B cell (primary cell): Measurements from ENCODE around the gene ARHGAP45. TPM values are rescaled to one million over a fixed set of nuclear protein-coding genes. Genes with fewer than 3 reads are reported as not detected.

Experiments
- ATAC-seq: fragments of 200-7000 bp; cut with Tn5 transposase; one replicate; pipeline ENCODE4 v1.10.0; 2021; ENCODE audit warnings: low read depth, mild to moderate bottlenecking, moderate number of reproducible peaks, moderate library complexity
- CTCF ChIA-PET: fragments of 350-600 bp; sonication (Branson Sonifier 250); formaldehyde crosslinking; loops from one replicate; lab custom pipeline; 2021; ENCODE audit warnings: antibody characterized with exemption, inconsistent platforms; lab: Charles Lee
- POLR2A ChIA-PET: fragments of 350-600 bp; sonication (Branson Sonifier 250); formaldehyde crosslinking; loops from one replicate; lab custom pipeline; 2021; ENCODE audit warnings: antibody characterized with exemption; lab: Charles Lee
- DNase-seq: peaks from one replicate; pipeline ENCODE4 v3.0.0; 2013
- H2AFZ ChIP-seq: 2 replicates; pipeline ENCODE4 v1.6.1; 2012; ENCODE audit warnings: mild to moderate bottlenecking, low read depth, low read length; ENCODE audit not compliant: insufficient read depth, poor library complexity, severe bottlenecking
- H3K27ac ChIP-seq, 2 donors: 1 replicate in 1 of 2; 2 replicates in 1 of 2; pipeline ENCODE4 v1.5.1; 2012 to 2013; ENCODE audit warnings: low read length in 2 of 2, mild to moderate bottlenecking in 2 of 2, moderate library complexity in 1 of 2
- H3K27me3 ChIP-seq, 4 experiments: fragments of 200-600 bp in 1 of 4; sonication (generic) in 1 of 4; replicated peaks in 1 of 4; 1 replicate in 2 of 4; 2 replicates in 2 of 4; pipeline versions ENCODE4 v1.6.1 to v1.7.0; 2013 to 2016; ENCODE audit warnings: low read length in 3 of 4, mild to moderate bottlenecking in 2 of 4, mixed read lengths in 1 of 4, moderate library complexity in 1 of 4; ENCODE audit not compliant: insufficient read depth in 4 of 4, control insufficient read depth in 3 of 4; ENCODE audit errors: control extremely low read depth in 1 of 4
- H3K36me3 ChIP-seq, 2 experiments: replicated peaks in 1 of 2; 1 replicate in 1 of 2; 2 replicates in 1 of 2; pipeline versions ENCODE4 v1.6.1 to v1.7.1; 2013; ENCODE audit warnings: low read length in 1 of 2; ENCODE audit not compliant: insufficient read depth in 2 of 2, control insufficient read depth in 1 of 2; ENCODE audit errors: control extremely low read depth in 1 of 2, extremely low read depth in 1 of 2
- H3K4me1 ChIP-seq, 2 donors: fragments of 200-600 bp in 1 of 2; sonication (generic) in 1 of 2; 1 replicate in 1 of 2; 2 replicates in 1 of 2; pipeline versions ENCODE4 v1.5.1 to v1.6.1; 2013 to 2017; ENCODE audit warnings: low read length in 2 of 2; ENCODE audit not compliant: control insufficient read depth in 2 of 2, insufficient read depth in 2 of 2
- H3K4me2 ChIP-seq: replicated peaks from 2 replicates; pipeline ENCODE3; 2012; ENCODE audit warnings: mild to moderate bottlenecking, low read depth, low read length; ENCODE audit not compliant: poor library complexity, severe bottlenecking
- H3K4me3 ChIP-seq, 5 experiments: fragments of 200-600 bp in 1 of 5; sonication (generic) in 1 of 5; 1 replicate in 3 of 5; 2 replicates in 2 of 5; pipeline versions ENCODE4 v1.5.1 to v1.7.0; 2011 to 2016; ENCODE audit warnings: low read length in 4 of 5, mild to moderate bottlenecking in 4 of 5, low read depth in 2 of 5, control low read depth in 1 of 5, moderate library complexity in 1 of 5; ENCODE audit not compliant: insufficient read depth in 1 of 5; ENCODE audit errors: control extremely low read depth in 1 of 5, extremely low read depth in 1 of 5
- H3K79me2 ChIP-seq: fragments of 200-600 bp; sonication (generic); one replicate; pipeline ENCODE4 v1.6.0; 2016; ENCODE audit warnings: low read length; ENCODE audit not compliant: control insufficient read depth, insufficient read depth
- H3K9ac ChIP-seq: fragments of 200-600 bp; sonication (generic); 2 replicates; pipeline ENCODE4 v1.6.1; 2017; ENCODE audit warnings: mild to moderate bottlenecking, low read length, moderate library complexity
- H3K9me3 ChIP-seq, 3 donors: one replicate each; pipeline versions ENCODE4 v1.6.1 to v1.7.1; 2013; ENCODE audit warnings: low read length in 2 of 3; ENCODE audit not compliant: control insufficient read depth in 2 of 3, insufficient read depth in 1 of 3; ENCODE audit errors: control extremely low read depth in 1 of 3
- H4K20me1 ChIP-seq: 2 replicates; pipeline ENCODE4 v1.6.0; 2012; ENCODE audit warnings: mild to moderate bottlenecking, low read length; ENCODE audit not compliant: insufficient read depth, control insufficient read depth, poor library complexity, severe bottlenecking
- H3K27ac Mint-ChIP-seq: one replicate; pipeline ENCODE4 v1.8.0; 2021; ENCODE audit warnings: mixed read lengths
- H3K27me3 Mint-ChIP-seq: one replicate; pipeline ENCODE4 v1.8.0; 2021; ENCODE audit warnings: mixed read lengths
- H3K4me1 Mint-ChIP-seq: one replicate; pipeline ENCODE4 v1.8.0; 2021; ENCODE audit warnings: mixed read lengths
- H3K4me3 Mint-ChIP-seq: one replicate; pipeline ENCODE4 v1.8.0; 2021; ENCODE audit warnings: mixed read lengths
- H3K9me3 Mint-ChIP-seq: one replicate; pipeline ENCODE4 v1.8.0; 2022; ENCODE audit warnings: mixed read lengths; ENCODE audit not compliant: insufficient read depth
- CTCF ChIP-seq: fragments of 200-600 bp; IDR thresholded peaks from one replicate; pipeline ENCODE4 v1.8.0; 2022; ENCODE audit warnings: antibody characterized with exemption, mild to moderate bottlenecking
- EZH2 ChIP-seq: IDR thresholded peaks from 2 replicates; pipeline ENCODE4 v1.6.1; 2012; ENCODE audit warnings: borderline replicate concordance, low read depth, mild to moderate bottlenecking, moderate library complexity, low read length; ENCODE audit not compliant: insufficient read depth, poor library complexity, severe bottlenecking
- WGBS: methylation state at CpG from one replicate; pipeline ENCODE4 v1.1.5; 2013; ENCODE audit warnings: missing lambda C conversion rate; ENCODE audit not compliant: insufficient coverage; 5-methylcytosine and 5-hydroxymethylcytosine counted together
- intact Hi-C: fragments of 100-400 bp; cut with micrococcal nuclease; formaldehyde crosslinking; loops from one replicate; pipeline ENCODE4 v1.10.0; 2022
- polyA plus RNA-seq: library from polyadenylated mRNA; depleted of rRNA; stranded (reverse); fragments of >200 nt; gene quantifications from 2 replicates; pipeline ENCODE4 v1.2.3, GENCODE V29; 2012
- total RNA-seq, 2 donors: library from RNA; stranded (reverse); fragments of 120-200 nt in 1 of 2; gene quantifications; 1 replicate in 1 of 2; 2 replicates in 1 of 2; pipeline versions ENCODE4 v1.2.3 to v1.2.4, GENCODE V29; 2013 to 2022

Gene ARHGAP45
- total and polyA plus RNA-seq, 2 donors (not counting 1 experiment from before 2014, with no cell fraction given): 488 to 490 TPM

GRCh38 chr19:1093811-1094553, 27.0 kb downstream of the ARHGAP45 start:
- no peak for TF ChIP-seq CTCF
- no peak for TF ChIP-seq EZH2

GRCh38 chr19:1094655-1094977, 27.6 kb downstream of the ARHGAP45 start:
- Histone ChIP-seq H3K9me3 (no peaks in the 10 kb centered on the region), H3K9ac (peak overlapping the region; percentile 89), H2AFZ (peak overlapping the region; percentile 74), H3K36me3 (peaks cover 0 to 22% of the 10 kb centered on the region in 2 experiments), H3K4me1 (peaks cover 19 to 25% of the 10 kb centered on the region in 2 donors), H3K4me3 (peak overlapping the region; percentile 56 to 86 (median 74)), H3K4me2 (peak overlapping the region; percentile 89), H3K27ac (peak overlapping the region in 1 of 2 donors; percentile 70), H4K20me1 (peaks cover 45% of the 10 kb centered on the region), H3K79me2 (peaks cover 57% of the 10 kb centered on the region), H3K27me3 (no peaks in the 10 kb centered on the region)
- H3K4me1 Mint-ChIP-seq: peaks cover 32% of the 10 kb centered on the region
- H3K9me3 Mint-ChIP-seq: no peaks in the 10 kb centered on the region
- ChIA-PET POLR2A (interaction anchor here (0.6 to 2.5 kb wide), 8 partner anchors 8 to 172 kb away, joined by 3 to 14 read pairs (median 4); partner anchors contain the start of genes ARHGAP45 and GPX4), CTCF (interaction anchor here (0.7 to 2.8 kb wide), 4 partner anchors 27 to 150 kb away, joined by 3 to 7 read pairs (median 5); partner anchors contain the start of gene ARHGAP45)
- WGBS: 2% methylated on average over 19 of the region's 19 CpGs
- H3K27ac Mint-ChIP-seq: peak overlapping the region; percentile 70
- H3K27me3 Mint-ChIP-seq: no peaks in the 10 kb centered on the region
- DNase-seq (no peak), ATAC-seq (no peak)
- TF ChIP-seq CTCF: no peak
- TF ChIP-seq EZH2: no peak
- peak overlapping the region; percentile 97 for H3K4me3 Mint-ChIP-seq
- intact Hi-C loops: loop anchor here (2.0 kb wide), 2 partner anchors 56 to 74 kb away; partner anchors contain the start of genes RNU6-2 and TMEM259

More at GRCh38 chr19:1093811-1094553, 27.0 kb downstream of the ARHGAP45 start:
- H3K27ac Mint-ChIP-seq: peak overlapping the region; percentile 70
- H3K9ac ChIP-seq: peak overlapping the region; percentile 89
- ATAC-seq (no peak), DNase-seq (no peak)
- peaks cover 0 to 29% of the 10 kb centered on the region in 2 experiments for H3K36me3 ChIP-seq
- 82% methylated on average over 31 of the region's 32 CpGs for WGBS
- H4K20me1 ChIP-seq: peaks cover 52% of the 10 kb centered on the region
- CTCF ChIA-PET: interaction anchor here (0.7 to 2.8 kb wide), 4 partner anchors 27 to 151 kb away, joined by 3 to 7 read pairs (median 5); partner anchors contain the start of gene ARHGAP45
- POLR2A ChIA-PET: interaction anchor here (0.6 to 2.5 kb wide), 12 partner anchors 8 to 175 kb away, joined by 3 to 14 read pairs (median 4); partner anchors contain the start of genes ARHGAP45, CIRBP and GPX4
- peaks cover 24 to 31% of the 10 kb centered on the region in 2 donors for H3K4me1 ChIP-seq
- no peaks in the 10 kb centered on the region for H3K27me3 ChIP-seq
- H3K4me2 ChIP-seq: peak overlapping the region; percentile 89
- H3K27me3 Mint-ChIP-seq: no peaks in the 10 kb centered on the region
- peak overlapping the region in 4 of 5 experiments; percentile 72 to 86 (median 76) for H3K4me3 ChIP-seq
- peak overlapping the region in 1 of 2 donors; percentile 70 for H3K27ac ChIP-seq
- peak overlapping the region; percentile 97 for H3K4me3 Mint-ChIP-seq
- peaks cover 35% of the 10 kb centered on the region for H3K4me1 Mint-ChIP-seq
- H3K9me3 Mint-ChIP-seq: no peaks in the 10 kb centered on the region
- H3K79me2 ChIP-seq: peaks cover 57% of the 10 kb centered on the region
- no peak overlapping the region for H2AFZ ChIP-seq
- no peaks in the 10 kb centered on the region for H3K9me3 ChIP-seq
- intact Hi-C loops: loop anchor here (2.0 kb wide), 2 partner anchors 55 to 73 kb away; partner anchors contain the start of genes RNU6-2 and TMEM259
